HG03378 (cell line): ENCODE results near the gene CNIH2.
"Not testable (repeated sequence)": the region's sequence is repeated elsewhere in the genome, so short reads cannot be mapped to it uniquely, and the experiment has no call there.

Source experiments
- ATAC-seq: cut with Tn5 transposase; IDR thresholded peaks from one replicate; pipeline ENCODE4 v1.9.1; 2021; ENCODE audit warnings: mild to moderate bottlenecking, moderate library complexity; ENCODE audit not compliant: unreplicated experiment

Gene CNIH2

DNA sequence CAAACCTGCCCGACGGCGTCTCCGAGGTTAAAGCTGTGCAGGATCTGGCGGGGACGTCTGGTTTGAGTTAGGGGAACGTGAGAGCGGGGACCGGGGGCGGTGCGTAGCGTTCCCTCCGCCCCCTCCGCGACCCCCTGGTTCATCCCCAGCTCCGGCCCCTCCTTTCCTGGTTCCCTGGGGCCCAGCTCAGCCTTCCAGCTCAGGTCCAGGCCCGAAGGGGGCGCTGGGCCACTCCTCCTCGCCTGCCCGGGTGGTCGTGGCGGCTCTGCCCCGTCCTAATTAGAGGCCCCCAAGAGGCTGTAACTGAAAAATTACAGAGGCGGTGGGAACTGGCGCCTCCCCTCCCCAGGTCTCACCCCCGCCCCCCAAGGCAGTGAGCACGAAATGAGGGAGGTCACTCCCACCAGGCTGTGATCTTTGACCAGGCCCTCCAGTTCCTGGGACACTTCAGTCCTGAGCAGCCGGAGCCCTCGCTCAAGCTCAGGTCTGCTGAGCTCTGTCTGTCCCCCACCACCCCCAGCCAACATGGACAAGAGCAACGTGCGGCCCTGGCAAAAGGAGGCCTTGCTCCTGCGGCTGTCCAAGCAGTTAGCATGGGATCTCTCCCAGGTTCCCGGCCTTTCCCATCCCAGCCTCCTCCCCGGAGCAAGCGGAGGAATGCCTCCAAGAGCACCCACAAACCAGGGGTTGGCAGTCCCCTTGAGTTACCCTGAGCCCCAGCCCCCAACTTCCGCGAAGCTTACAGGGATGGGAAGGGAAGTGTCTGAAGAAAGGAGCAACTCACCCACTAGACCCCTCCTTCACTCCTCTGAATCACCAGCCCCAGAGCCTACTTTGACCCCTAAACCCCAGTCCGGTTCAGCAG, 35.6 kb downstream of the CNIH2 start:
- no peak for ATAC-seq

DNA sequence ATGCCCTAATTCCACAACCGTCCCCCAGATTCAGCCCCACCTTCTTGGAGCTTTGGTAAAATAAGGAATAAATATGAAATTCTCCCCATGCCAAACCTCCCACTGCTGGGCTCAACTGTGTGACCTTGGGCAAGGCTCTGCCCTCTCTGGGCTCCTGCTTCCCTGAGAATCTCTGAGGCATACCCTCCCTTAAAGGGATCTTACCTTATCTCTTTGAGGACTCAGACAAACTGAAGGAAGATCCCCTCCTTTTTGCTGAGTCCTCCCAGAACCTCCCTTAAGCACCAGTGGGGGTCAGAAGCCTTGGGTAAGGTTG, 36.2 kb downstream of the CNIH2 start:
- ATAC-seq: no peak

- no peak for ATAC-seq
Measured at GRCh38 chr11:66314561-66315497, 36.9 kb downstream of the CNIH2 start.

DNA sequence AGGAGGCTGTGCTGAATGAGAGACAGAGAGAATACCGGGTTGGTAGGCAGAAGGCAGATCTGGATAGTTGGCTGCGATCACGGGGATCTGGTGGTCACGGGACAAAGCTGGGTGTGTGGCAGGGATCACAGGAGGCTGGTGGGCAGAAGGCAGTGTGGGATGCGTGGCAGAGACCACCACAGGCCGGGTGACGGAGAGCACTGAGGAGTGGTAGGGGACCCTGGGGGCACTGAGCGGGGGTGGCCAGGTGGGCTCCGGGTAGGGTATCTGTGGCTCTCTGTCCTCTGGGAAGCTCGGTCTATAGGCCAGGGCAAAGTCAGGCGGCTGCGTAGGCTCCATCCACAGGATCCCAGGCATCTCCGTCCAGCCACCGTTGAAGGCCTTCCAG, 37.5 kb downstream of the CNIH2 start:
- no peak for ATAC-seq

GRCh38 chr11:66315921-66316811, 38.2 kb downstream of the CNIH2 start:
- no peak for ATAC-seq

GRCh38 chr11:66316849-66317251, 38.9 kb downstream of the CNIH2 start, which contains the start of gene CD248:
CD248 (minus strand) TSS chr11:66317044; CDS start chr11:66317027, 17 bp downstream.
- ATAC-seq: no peak

- no peak for ATAC-seq
Measured at GRCh38 chr11:66317322-66317722, 39.3 kb downstream of the CNIH2 start.

- ATAC-seq: no peak
Measured at GRCh38 chr11:66317723-66318599, 40.0 kb downstream of the CNIH2 start.

GRCh38 chr11:66318600-66318970, 40.6 kb downstream of the CNIH2 start:
- no peak for ATAC-seq

DNA sequence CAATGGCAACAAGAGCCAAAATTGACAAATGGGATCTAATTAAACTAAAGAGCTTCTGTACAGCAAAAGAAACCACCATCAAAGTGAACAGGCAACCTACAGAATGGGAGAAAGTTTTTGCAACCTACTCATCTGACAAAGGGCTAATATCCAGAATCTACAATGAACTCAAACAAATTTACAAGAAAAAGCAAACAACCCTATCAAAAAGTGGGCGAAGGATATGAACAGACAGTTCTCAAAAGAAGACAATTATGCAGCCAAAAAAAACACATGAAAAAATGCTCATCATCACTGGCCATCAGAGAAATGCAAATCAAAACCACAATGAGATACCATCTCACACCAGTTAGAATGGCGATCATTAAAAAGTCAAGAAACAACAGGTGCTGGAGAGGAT, 42.3 kb downstream of the CNIH2 start:
- not testable (repeated sequence) for ATAC-seq

DNA sequence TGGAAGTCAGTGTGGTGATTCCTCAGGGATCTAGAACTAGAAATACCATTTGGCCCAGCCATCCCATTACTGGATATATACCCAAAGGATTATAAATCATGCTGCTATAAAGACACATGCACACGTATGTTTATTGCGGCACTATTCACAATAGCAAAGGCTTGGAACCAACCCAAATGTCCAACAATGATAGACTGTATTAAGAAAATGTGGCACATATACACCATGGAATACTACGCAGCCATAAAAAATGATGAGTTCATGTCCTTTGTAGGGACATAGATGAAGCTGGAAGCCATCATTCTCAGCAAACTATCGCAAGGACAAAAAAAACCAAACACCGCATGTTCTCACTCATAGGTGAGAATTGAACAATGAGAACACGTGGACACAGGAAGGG, 42.8 kb downstream of the CNIH2 start:
- not testable (repeated sequence) for ATAC-seq

DNA sequence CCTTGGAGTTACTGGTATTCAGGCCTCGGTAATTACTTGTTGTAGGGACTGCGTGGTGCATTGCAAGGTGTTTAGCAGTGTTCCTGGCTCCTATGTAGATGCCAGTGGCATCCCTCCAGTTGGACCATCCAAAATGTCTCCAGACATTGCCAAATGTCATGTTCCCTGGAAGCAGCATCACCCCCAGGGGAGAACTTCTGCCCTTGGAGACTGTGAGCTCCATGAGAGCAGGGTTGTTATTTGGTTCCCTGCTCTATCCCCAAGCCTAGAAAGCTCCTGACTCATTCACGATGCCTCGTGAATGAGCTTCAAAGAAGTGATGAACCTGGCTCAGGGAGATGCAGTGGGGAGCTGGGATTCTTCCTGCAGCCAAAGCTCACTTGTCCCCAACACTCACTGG, 43.6 kb downstream of the CNIH2 start:
- ATAC-seq: no peak

- ATAC-seq: no peak
Measured at GRCh38 chr11:66322732-66323427, 44.9 kb downstream of the CNIH2 start.

- no peak for ATAC-seq
Measured at GRCh38 chr11:66323684-66324083, 45.7 kb downstream of the CNIH2 start.

DNA sequence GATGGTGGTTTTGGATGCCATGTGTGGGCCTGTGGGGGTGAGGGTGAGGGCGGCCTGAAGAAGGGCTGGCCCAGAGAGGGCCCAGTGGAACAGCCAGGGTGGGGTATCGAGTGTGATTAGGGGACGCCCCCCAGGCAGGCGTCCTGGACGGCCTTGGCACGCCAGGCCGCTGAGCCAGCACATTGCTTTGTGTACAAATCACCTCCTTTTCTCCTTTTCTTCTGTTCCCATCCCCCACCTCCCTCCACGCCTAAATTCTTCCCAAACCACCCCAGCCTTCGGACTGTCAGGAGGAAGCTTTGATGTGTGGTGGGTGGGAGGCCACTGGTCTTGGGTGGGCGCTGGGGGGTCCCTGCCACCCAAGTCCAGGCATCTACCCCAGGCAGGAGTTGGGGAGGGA, 46.7 kb downstream of the CNIH2 start:
- no peak for ATAC-seq

GRCh38 chr11:66325263-66325671, 47.3 kb downstream of the CNIH2 start:
- ATAC-seq: no peak

GRCh38 chr11:66326261-66327111, 48.5 kb downstream of the CNIH2 start:
- no peak for ATAC-seq
